ENCODE measurements around the gene SHC3. TPM values are rescaled to one million over a fixed set of nuclear protein-coding genes. Genes with fewer than 3 reads are reported as not detected.
A peak's percentile ranks its signal among the peaks of the same experiment; 100 is the strongest.

SHC3 gene
- total RNA-seq, 1 donor: 26.5 TPM

GRCh38 chr9:89204801-89205200, 26.2 kb upstream of the SHC3 start:
- TF ChIP-seq, protein P1, sequence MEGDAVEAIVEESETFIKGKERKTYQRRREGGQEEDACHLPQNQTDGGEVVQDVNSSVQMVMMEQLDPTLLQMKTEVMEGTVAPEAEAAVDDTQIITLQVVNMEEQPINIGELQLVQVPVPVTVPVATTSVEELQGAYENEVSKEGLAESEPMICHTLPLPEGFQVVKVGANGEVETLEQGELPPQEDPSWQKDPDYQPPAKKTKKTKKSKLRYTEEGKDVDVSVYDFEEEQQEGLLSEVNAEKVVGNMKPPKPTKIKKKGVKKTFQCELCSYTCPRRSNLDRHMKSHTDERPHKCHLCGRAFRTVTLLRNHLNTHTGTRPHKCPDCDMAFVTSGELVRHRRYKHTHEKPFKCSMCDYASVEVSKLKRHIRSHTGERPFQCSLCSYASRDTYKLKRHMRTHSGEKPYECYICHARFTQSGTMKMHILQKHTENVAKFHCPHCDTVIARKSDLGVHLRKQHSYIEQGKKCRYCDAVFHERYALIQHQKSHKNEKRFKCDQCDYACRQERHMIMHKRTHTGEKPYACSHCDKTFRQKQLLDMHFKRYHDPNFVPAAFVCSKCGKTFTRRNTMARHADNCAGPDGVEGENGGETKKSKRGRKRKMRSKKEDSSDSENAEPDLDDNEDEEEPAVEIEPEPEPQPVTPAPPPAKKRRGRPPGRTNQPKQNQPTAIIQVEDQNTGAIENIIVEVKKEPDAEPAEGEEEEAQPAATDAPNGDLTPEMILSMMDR (IDR thresholded peaks at IDR 0.05; ENCODE audit: insufficient read depth, low read length): no peak
- no peak for DNase-seq (ENCODE audit: low read depth)
- no peak overlapping the region for H3K4me3 ChIP-seq (ENCODE audit: low read depth, low read length)

DNA sequence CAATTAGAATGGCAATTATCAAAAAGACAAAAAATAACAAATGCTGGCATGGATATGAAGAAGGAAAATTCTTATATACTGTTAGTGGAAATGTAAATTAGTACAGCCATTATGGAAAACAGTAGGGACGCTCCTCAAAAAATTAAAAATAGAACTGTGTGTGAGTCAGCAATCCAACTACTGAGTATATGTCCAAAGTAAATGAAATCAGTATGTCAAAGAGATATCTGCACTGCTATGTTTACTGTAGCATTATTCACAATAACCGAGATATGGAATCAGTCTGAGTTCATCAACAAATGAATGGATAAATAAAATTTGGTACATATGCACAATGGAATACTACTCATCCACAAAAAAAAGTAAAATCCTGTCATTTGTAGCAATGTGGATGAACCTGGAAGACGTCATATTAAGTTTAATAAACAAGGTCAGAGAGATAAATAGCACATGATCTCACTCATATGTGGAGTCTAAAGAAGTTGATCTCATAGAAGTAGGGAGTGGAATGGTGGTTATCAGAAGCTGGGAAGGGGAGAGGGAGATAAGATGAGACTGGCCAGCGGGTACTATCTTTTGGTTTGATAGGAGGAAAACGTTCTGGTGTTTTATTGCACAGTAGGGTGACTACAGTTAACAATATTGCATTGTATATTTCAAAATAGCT, 16.6 kb upstream of the SHC3 start:
- TF ChIP-seq, protein P1 (IDR thresholded peaks at IDR 0.05; ENCODE audit: insufficient read depth, low read length): no peak
- DNase-seq (ENCODE audit: low read depth): no peak
- no peak overlapping the region for H3K4me3 ChIP-seq (ENCODE audit: low read depth, low read length)

DNA sequence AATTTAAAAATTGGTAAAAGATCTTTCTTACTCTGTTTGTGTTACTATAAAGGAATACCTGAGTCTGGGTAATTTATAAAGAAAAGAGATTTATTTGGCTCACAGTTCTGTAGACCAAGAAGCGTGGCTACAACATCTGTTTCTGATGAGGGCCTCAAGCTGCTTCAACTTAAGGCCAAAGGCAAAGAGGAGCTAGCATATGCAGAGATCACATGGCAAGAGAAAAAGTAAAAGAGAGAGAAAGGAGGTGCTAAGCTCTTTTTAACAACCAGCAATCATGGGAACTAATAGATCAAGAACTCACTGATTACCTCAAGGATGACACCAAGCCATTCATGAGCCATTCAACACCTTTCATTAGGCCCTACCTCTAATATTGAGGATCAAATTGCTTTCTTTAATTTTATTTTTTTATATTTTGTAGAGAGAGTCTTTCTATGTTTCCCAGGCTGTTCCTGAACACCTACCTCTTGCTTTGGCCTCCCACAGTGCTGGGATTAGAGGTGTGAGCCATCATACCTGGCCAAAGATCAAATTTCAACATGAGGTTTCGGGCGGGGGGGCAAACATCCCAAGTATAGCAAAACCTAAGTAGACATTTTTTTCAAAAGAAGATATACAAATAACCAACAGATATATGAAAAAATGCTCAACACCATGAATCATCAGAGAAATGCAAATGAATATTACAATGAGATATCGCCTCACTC, 16.0 kb upstream of the SHC3 start:
- TF ChIP-seq, protein P1 (IDR thresholded peaks at IDR 0.05; ENCODE audit: insufficient read depth, low read length): no peak
- no peak overlapping the region for H3K4me3 ChIP-seq (ENCODE audit: low read depth, low read length)
- DNase-seq (ENCODE audit: low read depth): no peak

DNA sequence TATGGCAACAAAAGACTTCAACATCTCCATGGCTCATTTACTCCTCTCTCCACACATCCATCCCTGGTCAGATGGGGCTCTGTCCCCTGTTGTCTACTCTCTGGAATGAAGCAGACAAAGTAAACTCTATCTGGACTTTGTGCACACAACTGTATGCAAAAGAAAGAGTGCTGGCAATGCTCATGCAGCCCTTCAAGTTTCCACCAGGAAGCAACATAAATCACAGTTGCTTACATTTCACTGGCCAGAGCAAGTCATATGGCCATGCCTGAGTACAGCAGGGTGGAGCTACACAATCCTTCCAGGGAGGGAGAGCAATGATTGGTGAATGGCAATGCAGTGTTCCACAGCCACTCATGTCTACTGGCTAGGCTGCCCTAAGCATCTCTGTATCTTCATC, 12.4 kb upstream of the SHC3 start:
- H3K4me3 ChIP-seq (ENCODE audit: low read depth, low read length): no peak overlapping the region
- DNase-seq (ENCODE audit: low read depth): no peak
- TF ChIP-seq, protein P1 (IDR thresholded peaks at IDR 0.05; ENCODE audit: insufficient read depth, low read length): no peak

DNA sequence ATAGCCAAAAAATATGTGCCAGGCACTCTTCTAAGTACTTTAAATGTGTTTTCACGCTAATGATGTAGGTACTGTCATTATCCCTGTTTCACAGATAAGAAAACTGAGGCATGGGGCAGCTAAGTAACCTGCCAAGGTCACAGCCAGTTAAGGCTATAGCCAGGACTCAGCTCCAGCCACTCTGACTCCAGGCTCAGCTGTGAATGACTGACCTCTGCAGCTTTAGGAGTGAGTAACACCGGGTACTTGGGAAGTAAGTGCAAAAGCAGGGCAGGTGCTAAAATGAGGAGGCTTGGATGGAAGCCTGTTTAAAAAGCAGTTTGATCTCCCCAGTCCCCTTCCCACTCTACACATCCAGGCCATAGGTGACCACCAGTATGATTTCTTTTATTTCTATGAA, 10.6 kb upstream of the SHC3 start:
- no peak overlapping the region for H3K4me3 ChIP-seq (ENCODE audit: low read depth, low read length)
- TF ChIP-seq, protein P1 (IDR thresholded peaks at IDR 0.05; ENCODE audit: insufficient read depth, low read length): peak; percentile 9
- no peak for DNase-seq (ENCODE audit: low read depth)

DNA sequence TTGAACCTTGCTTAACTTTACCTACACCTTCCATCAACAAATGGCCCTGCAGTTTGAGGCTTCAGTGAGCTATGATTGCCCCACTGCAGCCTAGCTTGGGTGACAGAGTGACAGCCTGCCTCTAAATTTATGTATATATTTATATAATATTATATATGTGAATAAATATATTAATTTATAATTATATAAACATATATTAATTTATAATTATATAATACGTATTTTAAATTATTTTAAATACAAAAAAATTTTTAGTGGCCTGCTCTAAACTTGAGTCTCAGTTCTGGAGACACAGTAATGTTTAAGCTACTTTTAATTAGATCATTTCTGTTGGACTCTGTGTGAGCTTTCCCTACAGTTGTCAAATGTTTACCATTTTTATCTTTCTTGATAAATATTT, 9.3 kb upstream of the SHC3 start:
- H3K4me3 ChIP-seq (ENCODE audit: low read depth, low read length): no peak overlapping the region
- TF ChIP-seq, protein P1 (IDR thresholded peaks at IDR 0.05; ENCODE audit: insufficient read depth, low read length): no peak
- no peak for DNase-seq (ENCODE audit: low read depth)

Measured in fibroblast of the aortic adventitia (primary cell).